Endothelial cell of umbilical vein (primary cell): ENCODE measurements around the gene MAT2B.

Experiments
- CTCF ChIP-seq, 2 donors: IDR thresholded peaks; 1 replicate in 1 of 2; 2 replicates in 1 of 2; pipeline ENCODE4 v1.5.1; 2011; ENCODE audit warnings: low read length in 2 of 2, mild to moderate bottlenecking in 2 of 2, moderate library complexity in 2 of 2, control low read depth in 1 of 2, inconsistent platforms in 1 of 2, low read depth in 1 of 2; ENCODE audit not compliant: insufficient read depth in 1 of 2; ENCODE audit errors: extremely low read depth in 1 of 2
- GATA2 ChIP-seq: IDR thresholded peaks from 2 replicates; pipeline ENCODE4 v1.7.0; 2011; ENCODE audit warnings: low read depth, mild to moderate bottlenecking, moderate library complexity, mixed read lengths, low read length; ENCODE audit not compliant: insufficient read length, insufficient read depth
- MAX ChIP-seq: IDR thresholded peaks from 2 replicates; pipeline ENCODE4 v1.6.1; 2011; ENCODE audit not compliant: insufficient read depth, insufficient read length
- POLR2AphosphoS5 ChIP-seq: IDR thresholded peaks from 2 replicates; pipeline ENCODE4 v1.6.1; 2012; ENCODE audit warnings: low read depth, mild to moderate bottlenecking, control low read depth, low read length, moderate library complexity; ENCODE audit not compliant: insufficient read depth

GRCh38 chr5:163489055-163489744, 16.2 kb upstream of the MAT2B start:
- TF ChIP-seq MAX (no peak), GATA2 (no peak), CTCF (IDR thresholded peaks at IDR 0.05; ENCODE audit: extremely low read depth in 1 of 2, insufficient read depth in 1 of 2, low read depth in 1 of 2, low read length in 2 of 2) (peak in 1 of 2 donors; percentile 26), POLR2AphosphoS5 (no peak)
